GM12891 (cell line): ENCODE data around the gene DGAT2.

ENCODE experiments used
- POLR2A ChIP-seq: IDR thresholded peaks from 2 replicates; pipeline ENCODE4 v1.6.1; 2011; ENCODE audit warnings: low read depth, low read length, control low read depth
- POLR2AphosphoS5 ChIP-seq: IDR thresholded peaks from 2 replicates; pipeline ENCODE4 v1.6.1; 2011; ENCODE audit warnings: low read depth, low read length, control low read depth
- SPI1 ChIP-seq: IDR thresholded peaks from 2 replicates; pipeline ENCODE4 v1.6.1; 2011; ENCODE audit warnings: low read depth, low read length, control low read depth

GRCh38 chr11:75767793-75768111 lies 826 bp upstream of the DGAT2 start:
- TF ChIP-seq SPI1 (no peak), POLR2AphosphoS5 (no peak), POLR2A (no peak)
